ENCODE data around the gene SLC37A2. TPM values are rescaled to one million over a fixed set of nuclear protein-coding genes. Genes with fewer than 3 reads are reported as not detected.
"Not testable (repeated sequence)": the region's sequence is repeated elsewhere in the genome, so short reads cannot be mapped to it uniquely, and the experiment has no call there.

SLC37A2 gene
- 0.07 TPM in 2 replicates for total RNA-seq

GRCh38 chr11:125062931-125063428 lies at the start of gene SLC37A2:
SLC37A2 (plus strand) TSS chr11:125063305; CDS start chr11:125063368, 63 bp downstream.
- intact Hi-C loops (cut with micrococcal nuclease) = loop anchor here (5.0 kb wide), 2 partner anchors 49 to 106 kb away; partner anchors contain the start of gene TMEM218
- peak; percentile 84 for DNase-seq
- Mint-ChIP-seq H3K36me3 (ENCODE audit: low read depth) (no peaks in the 10 kb centered on the region), H3K4me3 (peak within 1 kb of the TSS; percentile 87), H3K27ac (no peak within 1 kb of the TSS), H3K4me1 (peaks cover 2% of the 10 kb centered on the region), H3K27me3 (peaks cover 65% of the 10 kb centered on the region), H3K9me3 (no peaks in the 10 kb centered on the region)

DNA sequence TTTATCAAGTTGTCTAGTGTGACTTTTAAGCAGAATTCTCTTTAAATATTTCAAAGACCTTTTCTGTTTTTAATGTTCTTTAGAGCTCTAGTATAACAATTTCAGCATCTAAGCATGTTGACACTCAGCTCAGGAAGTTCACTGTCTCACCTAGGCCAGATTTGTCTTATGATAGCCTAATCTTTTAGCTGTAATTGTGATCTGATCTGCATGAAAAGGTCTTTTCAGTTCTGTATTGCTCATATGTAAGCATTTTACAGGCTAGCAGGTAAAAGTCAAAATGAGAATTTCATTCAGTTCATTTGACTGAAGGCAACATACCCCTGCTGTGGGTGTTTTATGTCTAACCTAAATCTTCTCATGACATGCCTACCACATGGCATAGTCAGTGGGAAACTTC lies 46.7 kb upstream of the SLC37A2 start:
- no peak for DNase-seq
- H3K4me3 Mint-ChIP-seq = no peak overlapping the region
- H3K27ac Mint-ChIP-seq = no peak overlapping the region
- no peaks in the 10 kb centered on the region for H3K4me1 Mint-ChIP-seq
- intact Hi-C loops (cut with micrococcal nuclease) = no loop called here
- no peaks in the 10 kb centered on the region for H3K9me3 Mint-ChIP-seq
- no peaks in the 10 kb centered on the region for H3K27me3 Mint-ChIP-seq
- no peaks in the 10 kb centered on the region for H3K36me3 Mint-ChIP-seq (ENCODE audit: low read depth)

GRCh38 chr11:125020342-125020741 lies 42.8 kb upstream of the SLC37A2 start:
- intact Hi-C loops (cut with micrococcal nuclease) = no loop called here
- Mint-ChIP-seq H3K4me3 (no peak overlapping the region), H3K27me3 (no peaks in the 10 kb centered on the region), H3K36me3 (ENCODE audit: low read depth) (no peaks in the 10 kb centered on the region), H3K9me3 (no peaks in the 10 kb centered on the region), H3K4me1 (no peaks in the 10 kb centered on the region), H3K27ac (no peak overlapping the region)
- DNase-seq = no peak

DNA sequence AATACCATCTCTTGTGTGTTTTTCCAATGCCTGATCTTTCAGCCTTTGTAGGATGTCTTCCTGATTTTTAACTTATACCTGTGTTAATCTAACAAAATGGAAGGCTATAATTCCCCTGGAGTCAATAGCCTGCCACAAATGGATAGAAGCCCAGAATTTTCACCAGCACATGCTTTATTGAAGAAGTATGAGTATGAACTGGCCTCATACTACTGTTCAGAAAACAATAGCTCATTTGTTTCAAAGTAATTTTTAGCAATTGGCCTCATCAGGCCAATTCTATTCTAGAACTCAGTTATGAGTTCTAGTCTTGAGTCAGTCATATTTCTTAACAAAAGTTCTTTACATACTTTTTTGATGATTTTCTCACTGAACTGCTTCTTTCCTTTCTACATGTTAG lies 40.6 kb upstream of the SLC37A2 start:
- Mint-ChIP-seq H3K4me3 (no peak overlapping the region), H3K36me3 (ENCODE audit: low read depth) (no peaks in the 10 kb centered on the region), H3K9me3 (no peaks in the 10 kb centered on the region), H3K27me3 (no peaks in the 10 kb centered on the region), H3K4me1 (no peaks in the 10 kb centered on the region), H3K27ac (no peak overlapping the region)
- no peak for DNase-seq
- intact Hi-C loops (cut with micrococcal nuclease) = no loop called here

DNA sequence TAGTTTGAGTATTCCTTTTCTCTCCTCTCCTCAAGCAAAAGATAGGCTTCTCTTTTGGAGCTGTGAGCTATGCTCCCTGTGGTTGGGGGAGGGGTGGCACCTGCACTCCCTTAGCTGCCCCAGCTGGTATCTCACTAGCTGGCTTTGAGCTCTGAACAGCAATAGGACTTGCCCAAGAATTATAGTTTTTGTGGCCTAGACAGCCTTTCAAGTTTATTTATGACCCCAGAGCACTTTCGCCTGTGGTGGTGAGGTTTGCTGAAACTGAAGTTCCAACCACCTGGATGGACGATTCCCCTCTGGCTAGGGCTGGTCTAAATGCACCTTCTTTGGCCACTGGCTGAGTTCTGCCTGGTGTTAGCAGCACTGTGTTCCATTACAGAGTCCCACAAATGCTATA lies 37.1 kb upstream of the SLC37A2 start:
- H3K4me1 Mint-ChIP-seq = no peaks in the 10 kb centered on the region
- intact Hi-C loops (cut with micrococcal nuclease) = no loop called here
- H3K36me3 Mint-ChIP-seq (ENCODE audit: low read depth) = peaks cover 7% of the 10 kb centered on the region
- H3K9me3 Mint-ChIP-seq = peaks cover 12% of the 10 kb centered on the region
- no peaks in the 10 kb centered on the region for H3K27me3 Mint-ChIP-seq
- no peak overlapping the region for H3K4me3 Mint-ChIP-seq
- no peak overlapping the region for H3K27ac Mint-ChIP-seq
- DNase-seq = no peak

DNA sequence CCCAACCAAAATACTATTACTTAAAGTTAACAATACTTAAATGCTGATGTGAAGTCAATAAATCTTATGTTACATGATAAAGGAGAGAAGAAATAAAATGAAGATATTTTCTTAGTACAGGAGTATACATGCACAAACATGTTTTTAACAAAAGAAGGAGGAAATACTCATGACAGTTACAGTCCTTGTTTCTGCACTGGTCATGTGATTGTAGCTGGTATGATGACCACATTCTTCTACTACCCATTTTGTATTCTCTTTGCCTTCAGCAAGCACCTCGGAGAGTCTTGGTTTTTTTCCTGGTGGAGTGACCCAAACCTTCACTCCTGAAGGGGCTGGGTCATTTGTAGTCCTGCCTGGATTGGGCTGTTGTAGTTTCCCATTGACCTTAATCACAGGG lies 33.7 kb upstream of the SLC37A2 start:
- intact Hi-C loops (cut with micrococcal nuclease); DNase-seq; H3K27me3 Mint-ChIP-seq; H3K4me3 Mint-ChIP-seq; H3K27ac Mint-ChIP-seq; H3K4me1 Mint-ChIP-seq: not testable (repeated sequence)
- Mint-ChIP-seq H3K36me3 (ENCODE audit: low read depth) (peaks cover 13% of the 10 kb centered on the region), H3K9me3 (peaks cover 24% of the 10 kb centered on the region)

DNA sequence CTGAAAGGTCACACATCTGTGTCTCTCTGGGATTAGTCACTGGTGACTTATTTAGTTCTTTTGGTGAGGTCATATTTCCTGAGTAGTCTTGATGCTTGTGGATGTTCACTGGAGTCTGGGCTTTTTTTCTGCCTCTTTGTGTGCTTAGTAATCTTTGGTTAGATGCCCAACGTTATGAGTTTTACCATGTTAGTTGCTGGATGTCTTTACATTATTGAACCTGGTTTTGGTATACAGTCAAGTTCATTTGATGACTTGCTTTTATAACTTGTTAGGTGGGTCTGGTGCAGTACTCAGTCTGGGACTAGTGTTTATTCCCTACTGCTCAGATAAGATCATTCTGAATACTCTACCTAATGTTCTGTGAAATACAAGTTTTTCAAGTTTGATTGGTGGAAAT lies 26.2 kb upstream of the SLC37A2 start:
- intact Hi-C loops (cut with micrococcal nuclease) = no loop called here
- peaks cover 16% of the 10 kb centered on the region for H3K36me3 Mint-ChIP-seq (ENCODE audit: low read depth)
- H3K27me3 Mint-ChIP-seq = no peaks in the 10 kb centered on the region
- H3K4me1 Mint-ChIP-seq = no peaks in the 10 kb centered on the region
- peaks cover 19% of the 10 kb centered on the region for H3K9me3 Mint-ChIP-seq
- no peak for DNase-seq
- H3K27ac Mint-ChIP-seq = no peak overlapping the region
- no peak overlapping the region for H3K4me3 Mint-ChIP-seq

DNA sequence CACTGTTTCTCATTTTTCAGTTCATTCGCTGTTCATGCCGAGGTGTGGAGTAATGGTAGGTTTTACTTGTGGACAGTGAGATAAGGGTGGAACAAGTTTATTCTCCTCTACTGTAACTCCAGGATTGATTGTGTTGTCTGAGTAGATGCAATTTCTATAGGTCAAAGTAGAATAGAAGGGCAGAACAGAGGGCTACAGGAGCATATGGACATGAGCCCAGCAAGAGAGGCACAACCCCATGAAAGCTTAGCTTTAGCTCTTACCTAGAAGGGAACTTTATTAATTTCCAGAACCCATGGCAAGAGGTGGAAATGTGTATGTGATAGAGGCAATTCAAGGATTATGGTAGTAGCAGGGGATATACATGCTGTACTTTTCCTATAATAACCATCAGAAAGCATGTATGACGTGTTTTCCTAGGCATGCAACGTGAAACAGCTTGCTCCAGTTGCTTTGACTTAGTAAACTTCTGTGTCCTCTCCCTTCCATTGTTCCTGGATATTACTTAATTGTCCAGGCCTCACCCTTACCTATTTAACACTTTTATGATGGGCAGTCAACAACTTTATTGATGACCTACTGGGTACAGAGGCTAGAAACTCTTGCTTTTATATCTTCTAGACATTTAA lies 13.8 kb upstream of the SLC37A2 start:
- no peak overlapping the region for H3K27ac Mint-ChIP-seq
- no peak for DNase-seq
- no peaks in the 10 kb centered on the region for H3K27me3 Mint-ChIP-seq
- H3K4me1 Mint-ChIP-seq = no peaks in the 10 kb centered on the region
- no peak overlapping the region for H3K4me3 Mint-ChIP-seq
- intact Hi-C loops (cut with micrococcal nuclease) = no loop called here
- no peaks in the 10 kb centered on the region for H3K36me3 Mint-ChIP-seq (ENCODE audit: low read depth)
- peaks cover 5% of the 10 kb centered on the region for H3K9me3 Mint-ChIP-seq

GRCh38 chr11:125052047-125052446 lies 11.1 kb upstream of the SLC37A2 start:
- H3K27me3 Mint-ChIP-seq = peaks cover under 1% of the 10 kb centered on the region
- H3K4me3 Mint-ChIP-seq = no peak overlapping the region
- H3K4me1 Mint-ChIP-seq = no peaks in the 10 kb centered on the region
- H3K27ac Mint-ChIP-seq = no peak overlapping the region
- DNase-seq = no peak
- intact Hi-C loops (cut with micrococcal nuclease) = no loop called here
- no peaks in the 10 kb centered on the region for H3K36me3 Mint-ChIP-seq (ENCODE audit: low read depth)
- no peaks in the 10 kb centered on the region for H3K9me3 Mint-ChIP-seq

DNA sequence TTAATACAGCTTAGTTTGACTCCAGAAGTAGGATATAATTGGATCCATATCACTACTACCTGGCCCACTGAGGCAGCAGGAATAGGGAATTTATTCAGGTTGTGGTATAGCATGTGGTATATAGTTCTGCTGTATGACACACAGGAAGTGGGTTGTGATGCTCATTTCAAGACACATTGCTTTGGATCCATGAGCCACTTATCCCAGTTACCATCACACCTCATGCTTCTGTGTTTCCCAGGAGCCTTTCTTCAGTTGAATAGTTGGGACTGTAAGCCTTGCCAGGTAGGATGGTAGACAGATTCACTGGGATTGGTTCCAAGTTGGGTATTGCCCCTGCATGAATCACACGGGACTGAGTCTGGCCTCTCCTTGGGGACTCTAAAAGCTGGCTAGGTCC lies 9.9 kb upstream of the SLC37A2 start:
- Mint-ChIP-seq H3K4me3 (no peak overlapping the region), H3K27me3 (peaks cover 2% of the 10 kb centered on the region), H3K27ac (no peak overlapping the region), H3K9me3 (no peaks in the 10 kb centered on the region), H3K36me3 (ENCODE audit: low read depth) (no peaks in the 10 kb centered on the region), H3K4me1 (no peaks in the 10 kb centered on the region)
- intact Hi-C loops (cut with micrococcal nuclease) = no loop called here
- no peak for DNase-seq

DNA sequence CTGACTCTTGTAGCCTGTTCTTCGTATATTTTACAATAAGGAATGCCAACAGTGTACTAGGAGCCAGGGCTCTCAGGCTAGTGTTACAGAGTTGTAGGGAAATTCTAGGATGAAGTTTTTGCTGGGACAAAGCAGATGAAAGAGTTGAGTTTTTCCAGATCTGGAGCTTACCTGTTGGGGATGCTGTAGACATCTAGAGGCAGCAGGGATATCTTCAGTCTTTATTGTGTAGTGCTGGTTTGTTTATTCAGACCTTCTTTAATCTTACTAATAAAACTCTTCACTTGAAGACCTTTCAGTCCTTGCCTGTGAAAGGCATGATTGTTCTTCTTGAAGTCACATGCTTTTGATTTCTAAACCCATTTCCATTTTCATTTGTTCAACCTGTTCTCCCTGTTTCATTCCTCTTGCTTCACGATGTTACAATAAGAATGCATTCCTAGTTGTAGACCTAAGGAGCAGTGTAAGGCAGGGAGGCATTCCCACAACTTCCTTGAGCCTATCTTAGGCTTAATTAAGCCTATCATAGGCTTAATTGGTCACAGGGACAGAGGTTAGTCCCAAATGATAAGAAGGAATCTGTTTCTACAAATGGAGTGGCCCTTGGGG lies 7.9 kb upstream of the SLC37A2 start:
- H3K4me3 Mint-ChIP-seq = no peak overlapping the region

GRCh38 chr11:125056111-125056510 lies 7.0 kb upstream of the SLC37A2 start:
- H3K4me1 Mint-ChIP-seq; H3K9me3 Mint-ChIP-seq; H3K4me3 Mint-ChIP-seq; H3K27ac Mint-ChIP-seq; DNase-seq; intact Hi-C loops (cut with micrococcal nuclease); H3K36me3 Mint-ChIP-seq (ENCODE audit: low read depth): not testable (repeated sequence)
- H3K27me3 Mint-ChIP-seq = peaks cover 18% of the 10 kb centered on the region

More for the DNA sequence above, 7.9 kb upstream of the SLC37A2 start:
- Mint-ChIP-seq H3K4me1 (no peaks in the 10 kb centered on the region), H3K36me3 (ENCODE audit: low read depth) (no peaks in the 10 kb centered on the region), H3K27me3 (peaks cover 11% of the 10 kb centered on the region), H3K27ac (no peak overlapping the region), H3K9me3 (no peaks in the 10 kb centered on the region)
- DNase-seq = no peak
- intact Hi-C loops (cut with micrococcal nuclease) = no loop called here

- Mint-ChIP-seq H3K9me3 (no peaks in the 10 kb centered on the region), H3K27ac (no peak overlapping the region), H3K27me3 (peaks cover 25% of the 10 kb centered on the region), H3K36me3 (ENCODE audit: low read depth) (no peaks in the 10 kb centered on the region), H3K4me1 (no peaks in the 10 kb centered on the region), H3K4me3 (no peak overlapping the region)
- intact Hi-C loops (cut with micrococcal nuclease) = no loop called here
- no peak for DNase-seq
Measured at GRCh38 chr11:125056931-125057692, 6.0 kb upstream of the SLC37A2 start.

DNA sequence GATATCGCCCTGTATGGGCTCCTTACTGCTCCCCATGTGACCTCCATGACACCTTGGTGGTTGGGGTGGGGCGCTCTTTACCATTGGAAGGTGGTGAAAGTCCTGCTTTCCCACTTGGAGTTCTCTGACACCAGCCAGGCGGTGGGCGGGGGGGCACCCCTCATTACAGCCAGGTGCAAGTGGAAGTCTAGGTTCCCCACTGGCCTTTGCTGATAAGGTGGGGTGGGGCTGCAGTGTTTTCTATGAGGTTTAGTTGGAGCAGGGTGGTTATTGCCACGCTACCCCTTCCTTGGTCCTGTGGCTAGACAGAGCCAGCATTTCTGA lies 5.5 kb upstream of the SLC37A2 start:
- Mint-ChIP-seq H3K9me3 (no peaks in the 10 kb centered on the region), H3K4me1 (no peaks in the 10 kb centered on the region), H3K27me3 (peaks cover 30% of the 10 kb centered on the region), H3K36me3 (ENCODE audit: low read depth) (no peaks in the 10 kb centered on the region), H3K27ac (no peak overlapping the region), H3K4me3 (no peak overlapping the region)
- intact Hi-C loops (cut with micrococcal nuclease) = no loop called here
- no peak for DNase-seq
